HepG2 (cell line): ENCODE results near the gene SLC35F3. TPM values are rescaled to one million over a fixed set of nuclear protein-coding genes. Genes with fewer than 3 reads are reported as not detected.

Experiments used
- ATAC-seq: fragments of 200-7000 bp; cut with Tn5 transposase; 3 replicates; pipeline ENCODE4 v1.9.1; 2020; ENCODE audit warnings: mild to moderate bottlenecking, moderate library complexity
- BruUV-seq: library from RNA; stranded (reverse); fragments of 400-500 nt; replicated peaks from 2 replicates; lab custom pipeline; 2021; lab: Mats Ljungman, UMichigan
- CTCF ChIA-PET: fragments of 300-600 bp; formaldehyde crosslinking; extraction: SDS; loops from one replicate; lab custom pipeline; 2021; ENCODE audit warnings: low total read pairs, inconsistent platforms, low intra/inter-chr PET ratio; lab: Yijun Ruan, JAX
- POLR2A ChIA-PET: fragments of 350-600 bp; sonication (Branson Sonifier 250); formaldehyde crosslinking; loops from one replicate; lab custom pipeline; 2020; ENCODE audit warnings: antibody characterized with exemption, inconsistent platforms; lab: Yijun Ruan, JAX
- DNase-seq: peaks from one replicate; pipeline ENCODE4 v3.0.0-alpha.2; 2015; ENCODE audit warnings: low spot score
- FAIRE-seq: peaks from 3 replicates; lab custom pipeline; 2011; peaks lifted over from hg19 to GRCh38; lab: Jason Lieb, UNC
- H2AFZ ChIP-seq: one replicate; pipeline ENCODE4 v1.6.1; 2011; ENCODE audit warnings: low read length, inconsistent platforms
- H3K27ac ChIP-seq: fragments of 300-600 bp; 3 replicates; pipeline ENCODE4 v1.8.0; 2011; ENCODE audit warnings: mixed run types, mild to moderate bottlenecking, mixed read lengths, low read length, inconsistent platforms; ENCODE audit not compliant: insufficient read depth; ENCODE audit errors: extremely low read length
- H3K27me3 ChIP-seq, 2 experiments: fragments of 200-600 bp in 1 of 2; 2 replicates in 1 of 2; 3 replicates in 1 of 2; pipeline versions ENCODE4 v1.6.0 to v1.8.0; 2011; ENCODE audit warnings: low read length in 2 of 2, mild to moderate bottlenecking in 2 of 2, moderate library complexity in 2 of 2, inconsistent platforms in 1 of 2; ENCODE audit not compliant: insufficient read depth in 2 of 2, control insufficient read depth in 1 of 2
- H3K36me3 ChIP-seq, 2 experiments: fragments of 200-600 bp in 1 of 2; replicated peaks in 1 of 2; 2 replicates in 1 of 2; 3 replicates in 1 of 2; pipeline versions ENCODE4 v1.5.1 to v1.8.0; 2011; ENCODE audit warnings: low read length in 2 of 2, inconsistent platforms in 1 of 2; ENCODE audit not compliant: insufficient read depth in 2 of 2, control insufficient read depth in 1 of 2
- H3K4me1 ChIP-seq: 2 replicates; pipeline ENCODE4 v1.5.1; 2012; ENCODE audit warnings: low read length, inconsistent platforms; ENCODE audit not compliant: insufficient read depth
- H3K4me2 ChIP-seq: 2 replicates; pipeline ENCODE4 v1.6.0; 2011; ENCODE audit warnings: low read depth, low read length, inconsistent platforms
- H3K4me3 ChIP-seq, 3 experiments: fragments of 200-600 bp in 1 of 3; sonication (generic), shearing (Covaris generic) in 1 of 3; replicated peaks in 1 of 3; 2 replicates each; pipeline ENCODE4 v1.5.1; 2011 to 2016; ENCODE audit warnings: low read length in 3 of 3, inconsistent platforms in 2 of 3, low read depth in 2 of 3, mild to moderate bottlenecking in 2 of 3, control low read depth in 1 of 3, mixed read lengths in 1 of 3; ENCODE audit not compliant: insufficient read depth in 1 of 3
- H3K79me2 ChIP-seq: one replicate; pipeline ENCODE4 v1.6.1; 2011; ENCODE audit warnings: low read length, inconsistent platforms; ENCODE audit not compliant: insufficient read depth
- H3K9ac ChIP-seq: 2 replicates; pipeline ENCODE4 v1.6.0; 2011; ENCODE audit warnings: mild to moderate bottlenecking, low read depth, low read length, inconsistent platforms; ENCODE audit not compliant: insufficient read depth
- H3K9me3 ChIP-seq: 2 replicates; pipeline ENCODE4 v1.5.1; 2012; ENCODE audit warnings: mild to moderate bottlenecking, low read length
- H4K20me1 ChIP-seq: 2 replicates; pipeline ENCODE4 v1.6.0; 2011; ENCODE audit warnings: inconsistent platforms, mild to moderate bottlenecking, low read length, moderate library complexity; ENCODE audit not compliant: insufficient read depth
- KDM3A ChIP-seq: IDR thresholded peaks from 2 replicates; pipeline ENCODE4 v1.6.1; 2018; ENCODE audit warnings: low read depth, missing compliant biosample characterization
- RFX1 ChIP-seq: fragments of 450-650 bp; IDR thresholded peaks from 2 replicates; pipeline ENCODE4 v1.6.1; 2017
- RNF2 ChIP-seq: fragments of 450-650 bp; conservative IDR thresholded peaks from 2 replicates; pipeline ENCODE4 v1.6.1; 2016; ENCODE audit warnings: low read depth
- ZBTB21 ChIP-seq: sonication (generic); formaldehyde crosslinking; IDR thresholded peaks from 2 replicates; pipeline ENCODE4 v1.4.0; 2020; ENCODE audit warnings: missing genetic modification reagents
- ZNF572 ChIP-seq: sonication (generic); formaldehyde crosslinking; IDR thresholded peaks from 2 replicates; pipeline ENCODE4 v1.5.1; 2020; ENCODE audit warnings: mild to moderate bottlenecking, missing genetic modification reagents
- WGBS: methylation state at CpG from one replicate; pipeline ENCODE4 v1.1.6; 2017; ENCODE audit warnings: low lambda C conversion rate; 5-methylcytosine and 5-hydroxymethylcytosine counted together
- in situ Hi-C: cut with HindIII; loops from 2 replicates; pipeline ENCODE4 v1.10.0; 2017; ENCODE audit warnings: low pct_unique_long_range_greater_than_20kb; ENCODE audit not compliant: extremely low pct_ligation_motif_present
- intact Hi-C: fragments of 100-400 bp; cut with micrococcal nuclease; formaldehyde crosslinking; loops from one replicate; pipeline ENCODE4 v1.10.0; 2022; ENCODE audit not compliant: unreplicated experiment
- polyA plus RNA-seq, 8 experiments: library from polyadenylated mRNA; depleted of rRNA in 3 of 8; stranded (reverse) in 7 of 8; unstranded in 1 of 8; fragments of >200 nt; fragmentation: Illumina TruSeq in 4 of 8; extraction: Trizol in 4 of 8; gene quantifications; 2 replicates each; pipeline versions ENCODE4 v1.2.1 to v1.2.3, GENCODE V29; 2011 to 2016; ENCODE audit warnings: low read depth in 4 of 8, missing spikeins in 1 of 8, mixed read lengths in 1 of 8; ENCODE audit not compliant: insufficient read depth in 1 of 8
- total RNA-seq, 5 experiments: library from RNA; depleted of rRNA; stranded (reverse); fragments of >200 nt; fragmentation: Illumina TruSeq; extraction: Trizol; gene quantifications; 2 replicates each; pipeline ENCODE4 v1.2.3, GENCODE V29; 2016; ENCODE audit warnings: low read depth in 1 of 5
- TF ChIP-seq, protein P1 (sequence below): sonication (generic); formaldehyde crosslinking; IDR thresholded peaks from 2 replicates; pipeline ENCODE4 v1.5.1; 2020; ENCODE audit warnings: mild to moderate bottlenecking, missing genetic modification reagents, borderline replicate concordance
- TF ChIP-seq, protein P2 (sequence below): sonication (generic); formaldehyde crosslinking; IDR thresholded peaks from 2 replicates; pipeline ENCODE4 v1.4.0; 2020; ENCODE audit warnings: missing genetic modification reagents, borderline replicate concordance
- TF ChIP-seq, protein P3 (sequence below): sonication (generic); formaldehyde crosslinking; IDR thresholded peaks from 2 replicates; pipeline ENCODE4 v1.5.0; 2020; ENCODE audit warnings: mild to moderate bottlenecking, missing genetic modification reagents
- TF ChIP-seq, protein P4 (sequence below): sonication (generic); formaldehyde crosslinking; IDR thresholded peaks from 2 replicates; pipeline ENCODE4 v1.4.0; 2020; ENCODE audit warnings: missing genetic modification reagents, borderline replicate concordance

SLC35F3 gene
- total and polyA plus RNA-seq, 2 of the 13 experiments (the other 11 are each of a cell fraction or from before 2014, with no cell fraction given): not detected

DNA sequence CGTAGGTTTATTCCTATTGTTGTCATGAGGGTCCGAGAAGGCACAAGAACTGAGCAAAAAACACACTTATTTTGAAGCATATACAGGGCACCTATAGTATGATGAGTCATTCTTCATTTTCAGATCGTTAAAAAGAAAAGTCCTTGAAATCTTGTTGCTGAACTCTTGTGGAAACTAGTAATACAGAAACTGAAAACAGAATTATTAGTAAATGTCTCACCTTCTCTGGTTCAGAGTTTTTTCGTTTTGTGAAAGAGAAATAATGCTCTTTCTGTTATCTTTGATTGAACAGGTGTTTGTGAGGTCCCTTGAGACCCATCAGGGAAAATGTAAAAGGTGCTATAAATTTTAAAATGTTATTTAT is 366.7 kb downstream of the SLC35F3 start (continued):
- TF ChIP-seq, protein P1, sequence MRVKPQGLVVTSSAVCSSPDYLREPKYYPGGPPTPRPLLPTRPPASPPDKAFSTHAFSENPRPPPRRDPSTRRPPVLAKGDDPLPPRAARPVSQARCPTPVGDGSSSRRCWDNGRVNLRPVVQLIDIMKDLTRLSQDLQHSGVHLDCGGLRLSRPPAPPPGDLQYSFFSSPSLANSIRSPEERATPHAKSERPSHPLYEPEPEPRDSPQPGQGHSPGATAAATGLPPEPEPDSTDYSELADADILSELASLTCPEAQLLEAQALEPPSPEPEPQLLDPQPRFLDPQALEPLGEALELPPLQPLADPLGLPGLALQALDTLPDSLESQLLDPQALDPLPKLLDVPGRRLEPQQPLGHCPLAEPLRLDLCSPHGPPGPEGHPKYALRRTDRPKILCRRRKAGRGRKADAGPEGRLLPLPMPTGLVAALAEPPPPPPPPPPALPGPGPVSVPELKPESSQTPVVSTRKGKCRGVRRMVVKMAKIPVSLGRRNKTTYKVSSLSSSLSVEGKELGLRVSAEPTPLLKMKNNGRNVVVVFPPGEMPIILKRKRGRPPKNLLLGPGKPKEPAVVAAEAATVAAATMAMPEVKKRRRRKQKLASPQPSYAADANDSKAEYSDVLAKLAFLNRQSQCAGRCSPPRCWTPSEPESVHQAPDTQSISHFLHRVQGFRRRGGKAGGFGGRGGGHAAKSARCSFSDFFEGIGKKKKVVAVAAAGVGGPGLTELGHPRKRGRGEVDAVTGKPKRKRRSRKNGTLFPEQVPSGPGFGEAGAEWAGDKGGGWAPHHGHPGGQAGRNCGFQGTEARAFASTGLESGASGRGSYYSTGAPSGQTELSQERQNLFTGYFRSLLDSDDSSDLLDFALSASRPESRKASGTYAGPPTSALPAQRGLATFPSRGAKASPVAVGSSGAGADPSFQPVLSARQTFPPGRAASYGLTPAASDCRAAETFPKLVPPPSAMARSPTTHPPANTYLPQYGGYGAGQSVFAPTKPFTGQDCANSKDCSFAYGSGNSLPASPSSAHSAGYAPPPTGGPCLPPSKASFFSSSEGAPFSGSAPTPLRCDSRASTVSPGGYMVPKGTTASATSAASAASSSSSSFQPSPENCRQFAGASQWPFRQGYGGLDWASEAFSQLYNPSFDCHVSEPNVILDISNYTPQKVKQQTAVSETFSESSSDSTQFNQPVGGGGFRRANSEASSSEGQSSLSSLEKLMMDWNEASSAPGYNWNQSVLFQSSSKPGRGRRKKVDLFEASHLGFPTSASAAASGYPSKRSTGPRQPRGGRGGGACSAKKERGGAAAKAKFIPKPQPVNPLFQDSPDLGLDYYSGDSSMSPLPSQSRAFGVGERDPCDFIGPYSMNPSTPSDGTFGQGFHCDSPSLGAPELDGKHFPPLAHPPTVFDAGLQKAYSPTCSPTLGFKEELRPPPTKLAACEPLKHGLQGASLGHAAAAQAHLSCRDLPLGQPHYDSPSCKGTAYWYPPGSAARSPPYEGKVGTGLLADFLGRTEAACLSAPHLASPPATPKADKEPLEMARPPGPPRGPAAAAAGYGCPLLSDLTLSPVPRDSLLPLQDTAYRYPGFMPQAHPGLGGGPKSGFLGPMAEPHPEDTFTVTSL: no peak
- no peak for TF ChIP-seq ZNF572 (CRISPR knock-in tag)
- no peak for TF ChIP-seq RFX1

DNA sequence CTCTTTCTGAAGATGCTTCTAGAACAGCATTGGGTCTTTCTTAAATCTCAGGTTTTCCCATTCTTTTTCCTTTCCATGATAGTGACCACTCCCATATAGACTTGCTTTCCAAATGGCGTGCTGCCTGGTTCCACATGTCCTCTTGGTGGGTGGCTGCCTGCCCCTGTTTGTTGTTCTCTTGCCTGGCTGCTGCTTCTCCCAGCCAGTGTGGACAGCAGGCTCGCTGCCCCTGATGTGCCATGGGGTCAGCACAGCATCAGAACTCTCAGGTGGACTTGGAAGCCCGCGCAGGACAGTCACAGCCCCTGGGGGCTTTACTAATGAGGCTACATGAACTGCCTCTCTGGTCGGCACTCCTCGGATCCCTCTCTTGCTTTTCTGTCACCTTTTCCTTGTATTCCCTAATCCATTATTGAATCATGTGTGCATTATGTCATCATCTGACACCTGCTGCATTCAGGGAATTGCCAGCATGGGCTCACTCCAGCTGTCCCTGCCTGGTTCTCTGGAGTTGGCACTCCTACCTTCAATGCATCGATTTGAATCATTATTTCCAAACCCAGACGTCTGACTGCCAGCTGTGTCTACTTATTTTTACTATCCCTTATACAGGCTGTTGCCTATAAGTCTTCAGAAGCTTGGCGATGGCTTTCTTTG is 368.3 kb downstream of the SLC35F3 start:
- no peak overlapping the region for H3K27ac ChIP-seq
- H2AFZ ChIP-seq: no peak overlapping the region
- DNase-seq: no peak
- H3K27me3 ChIP-seq: peaks cover 0 to 38% of the 10 kb centered on the region in 2 experiments; a peak in 3 of 5 replicates
- in situ Hi-C loops (no loop called here), intact Hi-C loops (no loop called here)
- no peaks in the 10 kb centered on the region for H4K20me1 ChIP-seq
- H3K79me2 ChIP-seq: no peaks in the 10 kb centered on the region
- POLR2A ChIA-PET: no interaction called here
- 6% methylated on average over 9 of the region's 9 CpGs for WGBS
- ATAC-seq: no peak
- H3K4me2 ChIP-seq: no peak overlapping the region
- FAIRE-seq: no peak
- no peaks in the 10 kb centered on the region for H3K9me3 ChIP-seq
- no TSS peak for BruUV-seq
- no peak overlapping the region for H3K9ac ChIP-seq
- H3K4me1 ChIP-seq: no peaks in the 10 kb centered on the region
- H3K4me3 ChIP-seq: no peak overlapping the region
- CTCF ChIA-PET: no interaction called here
- no peaks in the 10 kb centered on the region for H3K36me3 ChIP-seq
- TF ChIP-seq KDM3A (no peak), RNF2 (no peak), ZBTB21 (CRISPR knock-in tag) (no peak)
- TF ChIP-seq, protein P2, sequence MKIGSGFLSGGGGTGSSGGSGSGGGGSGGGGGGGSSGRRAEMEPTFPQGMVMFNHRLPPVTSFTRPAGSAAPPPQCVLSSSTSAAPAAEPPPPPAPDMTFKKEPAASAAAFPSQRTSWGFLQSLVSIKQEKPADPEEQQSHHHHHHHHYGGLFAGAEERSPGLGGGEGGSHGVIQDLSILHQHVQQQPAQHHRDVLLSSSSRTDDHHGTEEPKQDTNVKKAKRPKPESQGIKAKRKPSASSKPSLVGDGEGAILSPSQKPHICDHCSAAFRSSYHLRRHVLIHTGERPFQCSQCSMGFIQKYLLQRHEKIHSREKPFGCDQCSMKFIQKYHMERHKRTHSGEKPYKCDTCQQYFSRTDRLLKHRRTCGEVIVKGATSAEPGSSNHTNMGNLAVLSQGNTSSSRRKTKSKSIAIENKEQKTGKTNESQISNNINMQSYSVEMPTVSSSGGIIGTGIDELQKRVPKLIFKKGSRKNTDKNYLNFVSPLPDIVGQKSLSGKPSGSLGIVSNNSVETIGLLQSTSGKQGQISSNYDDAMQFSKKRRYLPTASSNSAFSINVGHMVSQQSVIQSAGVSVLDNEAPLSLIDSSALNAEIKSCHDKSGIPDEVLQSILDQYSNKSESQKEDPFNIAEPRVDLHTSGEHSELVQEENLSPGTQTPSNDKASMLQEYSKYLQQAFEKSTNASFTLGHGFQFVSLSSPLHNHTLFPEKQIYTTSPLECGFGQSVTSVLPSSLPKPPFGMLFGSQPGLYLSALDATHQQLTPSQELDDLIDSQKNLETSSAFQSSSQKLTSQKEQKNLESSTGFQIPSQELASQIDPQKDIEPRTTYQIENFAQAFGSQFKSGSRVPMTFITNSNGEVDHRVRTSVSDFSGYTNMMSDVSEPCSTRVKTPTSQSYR (CRISPR knock-in tag): no peak
- TF ChIP-seq, protein P3, sequence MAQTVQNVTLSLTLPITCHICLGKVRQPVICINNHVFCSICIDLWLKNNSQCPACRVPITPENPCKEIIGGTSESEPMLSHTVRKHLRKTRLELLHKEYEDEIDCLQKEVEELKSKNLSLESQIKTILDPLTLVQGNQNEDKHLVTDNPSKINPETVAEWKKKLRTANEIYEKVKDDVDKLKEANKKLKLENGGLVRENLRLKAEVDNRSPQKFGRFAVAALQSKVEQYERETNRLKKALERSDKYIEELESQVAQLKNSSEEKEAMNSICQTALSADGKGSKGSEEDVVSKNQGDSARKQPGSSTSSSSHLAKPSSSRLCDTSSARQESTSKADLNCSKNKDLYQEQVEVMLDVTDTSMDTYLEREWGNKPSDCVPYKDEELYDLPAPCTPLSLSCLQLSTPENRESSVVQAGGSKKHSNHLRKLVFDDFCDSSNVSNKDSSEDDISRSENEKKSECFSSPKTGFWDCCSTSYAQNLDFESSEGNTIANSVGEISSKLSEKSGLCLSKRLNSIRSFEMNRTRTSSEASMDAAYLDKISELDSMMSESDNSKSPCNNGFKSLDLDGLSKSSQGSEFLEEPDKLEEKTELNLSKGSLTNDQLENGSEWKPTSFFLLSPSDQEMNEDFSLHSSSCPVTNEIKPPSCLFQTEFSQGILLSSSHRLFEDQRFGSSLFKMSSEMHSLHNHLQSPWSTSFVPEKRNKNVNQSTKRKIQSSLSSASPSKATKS (CRISPR knock-in tag): no peak
- TF ChIP-seq, protein P4, sequence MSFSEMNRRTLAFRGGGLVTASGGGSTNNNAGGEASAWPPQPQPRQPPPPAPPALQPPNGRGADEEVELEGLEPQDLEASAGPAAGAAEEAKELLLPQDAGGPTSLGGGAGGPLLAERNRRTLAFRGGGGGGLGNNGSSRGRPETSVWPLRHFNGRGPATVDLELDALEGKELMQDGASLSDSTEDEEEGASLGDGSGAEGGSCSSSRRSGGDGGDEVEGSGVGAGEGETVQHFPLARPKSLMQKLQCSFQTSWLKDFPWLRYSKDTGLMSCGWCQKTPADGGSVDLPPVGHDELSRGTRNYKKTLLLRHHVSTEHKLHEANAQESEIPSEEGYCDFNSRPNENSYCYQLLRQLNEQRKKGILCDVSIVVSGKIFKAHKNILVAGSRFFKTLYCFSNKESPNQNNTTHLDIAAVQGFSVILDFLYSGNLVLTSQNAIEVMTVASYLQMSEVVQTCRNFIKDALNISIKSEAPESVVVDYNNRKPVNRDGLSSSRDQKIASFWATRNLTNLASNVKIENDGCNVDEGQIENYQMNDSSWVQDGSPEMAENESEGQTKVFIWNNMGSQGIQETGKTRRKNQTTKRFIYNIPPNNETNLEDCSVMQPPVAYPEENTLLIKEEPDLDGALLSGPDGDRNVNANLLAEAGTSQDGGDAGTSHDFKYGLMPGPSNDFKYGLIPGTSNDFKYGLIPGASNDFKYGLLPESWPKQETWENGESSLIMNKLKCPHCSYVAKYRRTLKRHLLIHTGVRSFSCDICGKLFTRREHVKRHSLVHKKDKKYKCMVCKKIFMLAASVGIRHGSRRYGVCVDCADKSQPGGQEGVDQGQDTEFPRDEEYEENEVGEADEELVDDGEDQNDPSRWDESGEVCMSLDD (CRISPR knock-in tag): no peak
